Bronchial epithelial cell (primary cell): ENCODE measurements around the gene COL26A1. TPM values are rescaled to one million over a fixed set of nuclear protein-coding genes. Genes with fewer than 3 reads are reported as not detected.

ENCODE experiments used
- DNase-seq: peaks from one replicate; pipeline ENCODE4 v3.0.0-alpha.2; 2010; ENCODE audit warnings: low read depth
- FAIRE-seq: peaks from 2 replicates; lab custom pipeline; 2011; peaks lifted over from hg19 to GRCh38; lab: Jason Lieb, UNC
- H3K27me3 ChIP-seq: 2 replicates; pipeline ENCODE4 v1.5.1; 2011; ENCODE audit warnings: low read length; ENCODE audit not compliant: control insufficient read depth, insufficient read depth
- H3K36me3 ChIP-seq: 2 replicates; pipeline ENCODE4 v1.5.1; 2011; ENCODE audit warnings: low read length; ENCODE audit not compliant: control insufficient read depth, insufficient read depth
- H3K4me3 ChIP-seq: 2 replicates; pipeline ENCODE4 v1.5.1; 2011; ENCODE audit warnings: mild to moderate bottlenecking, low read depth, low read length, control low read depth
- total RNA-seq: library from RNA; depleted of rRNA; stranded (reverse); fragments of >200 nt; gene quantifications from 2 replicates; pipeline ENCODE4 v1.2.1, GENCODE V29; 2014
- TF ChIP-seq, protein P1 (sequence below): IDR thresholded peaks from 2 replicates; pipeline ENCODE4 v1.5.1; 2011; ENCODE audit warnings: mild to moderate bottlenecking, moderate library complexity, low read length, control low read depth, inconsistent platforms; ENCODE audit not compliant: insufficient read depth, severe bottlenecking

Gene COL26A1
- total RNA-seq, 1 donor from 2014 or later: not detected

DNA sequence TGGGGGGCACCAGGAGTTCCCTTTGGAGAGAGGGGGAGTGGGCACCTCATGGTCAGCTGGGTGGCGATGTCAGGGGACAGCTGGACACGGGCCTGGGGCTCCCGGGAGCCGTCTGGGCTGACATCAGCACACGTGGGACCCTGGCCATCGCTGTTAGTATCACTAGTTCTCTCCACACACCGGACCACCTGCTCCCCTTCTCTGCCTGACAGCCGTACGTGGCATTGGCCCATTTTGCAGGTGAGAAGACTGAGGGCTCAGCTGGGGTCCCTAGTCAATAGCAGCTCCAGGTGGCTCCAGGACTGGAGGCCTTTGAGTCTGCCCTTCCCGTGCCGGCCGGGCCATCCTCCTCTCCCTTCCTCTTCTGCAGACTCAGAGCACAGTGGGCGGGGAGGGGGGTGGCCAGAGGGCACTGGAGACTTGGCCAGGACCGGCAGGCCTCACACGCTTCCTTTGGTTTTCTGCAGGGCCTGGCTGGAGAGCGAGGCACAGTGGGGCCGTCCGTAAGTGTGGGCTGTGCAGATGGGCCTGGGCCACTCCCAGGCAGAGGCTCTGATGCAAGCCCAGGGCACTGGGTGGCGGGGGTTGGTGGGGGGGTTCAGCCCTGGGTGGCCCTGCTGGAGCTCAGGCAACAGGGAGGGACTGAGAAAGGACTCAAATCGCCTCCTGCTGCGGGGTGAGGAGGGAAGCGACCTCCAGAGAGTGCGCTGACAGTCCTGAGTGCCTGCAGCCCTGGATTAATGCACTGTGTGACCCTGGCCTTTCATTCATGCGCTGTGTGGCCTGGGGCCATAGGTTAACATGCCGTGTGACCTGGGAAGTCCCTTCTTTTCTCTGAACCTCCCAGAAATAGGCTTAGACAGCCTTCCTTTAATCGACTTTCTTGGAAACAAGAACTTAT is 188.2 kb downstream of the COL26A1 start:
- TF ChIP-seq, protein P1, sequence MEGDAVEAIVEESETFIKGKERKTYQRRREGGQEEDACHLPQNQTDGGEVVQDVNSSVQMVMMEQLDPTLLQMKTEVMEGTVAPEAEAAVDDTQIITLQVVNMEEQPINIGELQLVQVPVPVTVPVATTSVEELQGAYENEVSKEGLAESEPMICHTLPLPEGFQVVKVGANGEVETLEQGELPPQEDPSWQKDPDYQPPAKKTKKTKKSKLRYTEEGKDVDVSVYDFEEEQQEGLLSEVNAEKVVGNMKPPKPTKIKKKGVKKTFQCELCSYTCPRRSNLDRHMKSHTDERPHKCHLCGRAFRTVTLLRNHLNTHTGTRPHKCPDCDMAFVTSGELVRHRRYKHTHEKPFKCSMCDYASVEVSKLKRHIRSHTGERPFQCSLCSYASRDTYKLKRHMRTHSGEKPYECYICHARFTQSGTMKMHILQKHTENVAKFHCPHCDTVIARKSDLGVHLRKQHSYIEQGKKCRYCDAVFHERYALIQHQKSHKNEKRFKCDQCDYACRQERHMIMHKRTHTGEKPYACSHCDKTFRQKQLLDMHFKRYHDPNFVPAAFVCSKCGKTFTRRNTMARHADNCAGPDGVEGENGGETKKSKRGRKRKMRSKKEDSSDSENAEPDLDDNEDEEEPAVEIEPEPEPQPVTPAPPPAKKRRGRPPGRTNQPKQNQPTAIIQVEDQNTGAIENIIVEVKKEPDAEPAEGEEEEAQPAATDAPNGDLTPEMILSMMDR: no peak
- no peaks in the 10 kb centered on the region for H3K36me3 ChIP-seq
- no peaks in the 10 kb centered on the region for H3K27me3 ChIP-seq
- FAIRE-seq (no peak), DNase-seq (no peak)
- no peak overlapping the region for H3K4me3 ChIP-seq

DNA sequence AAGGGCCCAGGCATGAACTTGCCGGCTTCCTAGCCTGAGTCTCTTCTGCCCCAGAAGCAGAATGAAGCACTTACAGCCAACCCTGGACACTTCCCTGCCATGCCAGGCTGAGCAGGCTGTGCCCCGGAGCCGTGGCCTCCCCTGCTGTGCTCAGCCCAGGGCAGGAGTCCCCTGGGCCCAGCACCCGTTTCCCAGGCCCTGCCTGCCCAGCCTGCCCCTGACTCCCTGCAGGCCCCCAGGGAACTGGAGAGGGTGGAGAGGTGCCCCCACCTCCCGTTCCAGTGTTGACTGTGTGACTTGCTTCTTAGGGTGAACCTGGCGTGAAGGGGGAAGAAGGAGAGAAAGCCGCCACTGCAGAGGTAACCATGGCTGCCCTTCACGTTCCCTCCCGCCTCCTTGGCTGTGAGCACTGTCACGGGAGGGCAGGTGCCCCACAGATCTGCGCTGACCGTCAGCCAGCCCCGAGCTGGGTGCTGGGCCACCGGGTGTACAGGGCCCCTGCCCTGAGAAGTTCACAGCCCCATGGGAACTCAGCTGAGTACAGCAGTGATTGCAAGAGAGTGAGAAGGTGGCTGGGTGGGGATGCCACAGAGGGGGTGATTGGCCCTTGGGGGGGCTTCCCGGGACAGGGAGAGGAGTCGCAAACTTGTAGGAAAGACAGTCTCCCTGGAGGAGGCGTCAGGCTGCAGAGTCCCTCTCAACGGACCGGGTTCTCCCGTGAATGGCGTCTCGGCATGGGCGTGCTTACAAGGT is 190.5 kb downstream of the COL26A1 start:
- TF ChIP-seq, protein P1: no peak
- FAIRE-seq (no peak), DNase-seq (no peak)
- Histone ChIP-seq H3K36me3 (no peaks in the 10 kb centered on the region), H3K4me3 (no peak overlapping the region), H3K27me3 (no peaks in the 10 kb centered on the region)

DNA sequence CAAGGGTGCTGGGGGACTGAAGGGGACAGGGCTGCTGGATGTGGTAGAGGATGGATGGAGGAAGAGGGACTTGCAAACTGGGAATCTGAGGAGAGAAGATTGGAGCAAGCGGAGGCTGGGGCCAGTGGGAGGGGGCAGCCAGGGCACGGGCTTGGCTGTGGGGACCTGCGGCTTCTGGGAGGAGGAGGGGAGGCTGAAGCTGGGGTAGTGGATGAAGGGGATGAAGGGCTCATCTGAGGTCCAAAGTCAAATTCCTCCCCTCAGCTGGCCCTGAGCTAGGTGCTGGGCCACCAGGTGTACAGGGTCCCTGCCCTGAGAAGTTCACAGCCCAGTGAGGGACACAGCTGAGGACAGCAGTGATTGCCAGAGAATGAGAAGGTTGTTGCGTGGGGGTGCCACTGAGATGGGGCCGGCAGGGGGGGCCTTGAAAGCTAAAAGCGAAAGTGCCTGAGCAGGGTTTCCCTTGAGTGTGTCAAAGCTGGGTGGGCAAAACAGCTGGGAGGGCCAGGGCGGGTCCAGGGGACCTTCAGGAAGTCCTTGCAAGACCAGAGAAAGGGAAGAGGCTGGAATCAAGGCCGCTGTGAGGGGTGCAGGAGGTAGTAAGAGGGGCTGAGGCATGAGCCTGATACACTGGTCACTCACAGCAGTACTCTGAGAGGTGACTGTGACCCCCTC is 191.2 kb downstream of the COL26A1 start:
- no peak overlapping the region for H3K4me3 ChIP-seq
- no peaks in the 10 kb centered on the region for H3K36me3 ChIP-seq
- TF ChIP-seq, protein P1: no peak
- FAIRE-seq (no peak), DNase-seq (no peak)
- H3K27me3 ChIP-seq: no peaks in the 10 kb centered on the region

DNA sequence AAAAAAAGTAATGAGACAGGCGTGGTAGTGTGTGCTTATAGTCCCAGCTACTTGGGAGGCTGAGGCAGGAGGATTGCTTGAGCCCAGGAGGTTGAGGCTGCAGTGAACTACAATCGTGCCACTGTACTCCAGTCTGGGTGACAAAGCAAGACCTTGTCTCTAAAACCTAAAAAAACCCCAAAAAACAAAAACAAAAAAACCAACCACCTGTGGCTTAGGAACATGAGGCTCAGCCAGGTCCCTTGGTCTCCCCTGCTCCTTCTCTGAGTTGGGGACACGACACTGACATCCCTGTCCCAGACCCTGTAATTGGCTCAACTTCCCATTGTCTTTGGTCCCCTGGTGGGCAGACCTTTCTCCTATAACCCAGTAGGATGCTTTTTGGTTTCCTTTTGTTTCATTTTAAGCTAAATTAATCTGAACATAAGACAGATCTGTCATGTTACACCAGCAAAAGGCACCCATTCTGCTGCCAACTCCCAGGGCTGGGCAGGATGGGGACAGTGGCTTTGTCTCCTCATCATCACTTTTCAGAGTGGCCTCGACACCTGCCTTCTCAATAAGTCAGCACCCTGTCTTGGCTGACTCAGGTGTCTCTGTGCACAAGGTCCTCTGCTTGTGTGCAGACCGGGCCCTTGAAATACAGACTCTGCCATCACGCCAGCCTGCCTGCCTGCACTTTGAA is 192.1 kb downstream of the COL26A1 start:
- no peak for FAIRE-seq
- no peak for DNase-seq

More for the DNA sequence above, 192.1 kb downstream of the COL26A1 start:
- H3K27me3 ChIP-seq: no peaks in the 10 kb centered on the region
- no peak overlapping the region for H3K4me3 ChIP-seq
- TF ChIP-seq, protein P1: no peak
- no peaks in the 10 kb centered on the region for H3K36me3 ChIP-seq
